Measurements from ENCODE around the gene IDUA.

GRCh38 chr4:1011022-1011665, 24.3 kb downstream of the IDUA start, which contains the start of gene FGFRL1:
- TF ChIP-seq CTCF (IDR thresholded peaks at IDR 0.05) (no peak), POLR2A (IDR thresholded peaks at IDR 0.05) (peak in 1 of 2 donors; percentile 41)

Measured in Peyer's patch (tissue), 4 donors.